Chondrocyte (in vitro differentiated cells): Measurements from ENCODE around the gene POMGNT2. TPM values are rescaled to one million over a fixed set of nuclear protein-coding genes. Genes with fewer than 3 reads are reported as not detected.

Experiments used
- DNase-seq: peaks from one replicate; pipeline ENCODE4 v3.0.0; 2021; ENCODE audit warnings: mixed read lengths, low spot score
- H3K27ac Mint-ChIP-seq: one replicate; pipeline ENCODE4 v1.8.0; 2021; ENCODE audit warnings: mild to moderate bottlenecking, moderate library complexity, mixed read lengths; ENCODE audit not compliant: unreplicated experiment
- H3K27me3 Mint-ChIP-seq: 2 replicates; pipeline ENCODE4 v1.8.0; 2021; ENCODE audit warnings: low read depth, mixed read lengths
- H3K36me3 Mint-ChIP-seq: 2 replicates; pipeline ENCODE4 v1.8.0; 2021; ENCODE audit warnings: low read depth, mixed read lengths
- H3K4me1 Mint-ChIP-seq: 2 replicates; pipeline ENCODE4 v1.8.0; 2021; ENCODE audit warnings: low read depth, mild to moderate bottlenecking, mixed read lengths
- H3K4me3 Mint-ChIP-seq: one replicate; pipeline ENCODE4 v1.8.0; 2021; ENCODE audit warnings: mild to moderate bottlenecking, moderate library complexity, mixed read lengths; ENCODE audit not compliant: unreplicated experiment
- H3K9me3 Mint-ChIP-seq: 2 replicates; pipeline ENCODE4 v1.8.0; 2021; ENCODE audit warnings: low read depth, mixed read lengths
- total RNA-seq: library from RNA; stranded (reverse); gene quantifications from 3 replicates; pipeline ENCODE4 v1.2.1, GENCODE V29; 2021
- TF ChIP-seq, protein P1 (sequence below): fragments of 200-600 bp; sonication (generic); IDR thresholded peaks from 2 replicates; pipeline ENCODE4 v1.5.0; 2021; ENCODE audit warnings: antibody characterized with exemption, mild to moderate bottlenecking, moderate library complexity

POMGNT2 gene
- total RNA-seq, 1 donor from 2014 or later, result 14.3 TPM

DNA sequence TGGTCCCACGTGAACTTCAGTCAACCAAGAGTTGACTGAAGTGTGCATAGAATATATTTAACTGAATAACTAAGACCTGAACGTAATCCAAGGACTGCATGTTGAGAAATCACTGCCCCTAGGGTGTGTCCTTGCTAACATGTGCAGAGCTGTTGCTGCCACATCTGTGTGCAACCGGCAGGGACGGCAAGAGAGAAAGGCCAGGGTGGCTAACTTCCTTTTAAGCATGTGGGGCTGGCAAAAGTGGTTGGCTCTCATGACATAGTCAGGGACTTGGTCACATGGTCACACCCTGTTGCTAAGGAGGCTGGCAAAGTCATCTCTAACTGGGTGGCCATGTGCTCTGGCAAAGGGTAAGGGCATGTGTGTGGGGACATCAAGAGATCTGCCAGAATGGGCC lies 74.4 kb downstream of the POMGNT2 start:
- TF ChIP-seq, protein P1, sequence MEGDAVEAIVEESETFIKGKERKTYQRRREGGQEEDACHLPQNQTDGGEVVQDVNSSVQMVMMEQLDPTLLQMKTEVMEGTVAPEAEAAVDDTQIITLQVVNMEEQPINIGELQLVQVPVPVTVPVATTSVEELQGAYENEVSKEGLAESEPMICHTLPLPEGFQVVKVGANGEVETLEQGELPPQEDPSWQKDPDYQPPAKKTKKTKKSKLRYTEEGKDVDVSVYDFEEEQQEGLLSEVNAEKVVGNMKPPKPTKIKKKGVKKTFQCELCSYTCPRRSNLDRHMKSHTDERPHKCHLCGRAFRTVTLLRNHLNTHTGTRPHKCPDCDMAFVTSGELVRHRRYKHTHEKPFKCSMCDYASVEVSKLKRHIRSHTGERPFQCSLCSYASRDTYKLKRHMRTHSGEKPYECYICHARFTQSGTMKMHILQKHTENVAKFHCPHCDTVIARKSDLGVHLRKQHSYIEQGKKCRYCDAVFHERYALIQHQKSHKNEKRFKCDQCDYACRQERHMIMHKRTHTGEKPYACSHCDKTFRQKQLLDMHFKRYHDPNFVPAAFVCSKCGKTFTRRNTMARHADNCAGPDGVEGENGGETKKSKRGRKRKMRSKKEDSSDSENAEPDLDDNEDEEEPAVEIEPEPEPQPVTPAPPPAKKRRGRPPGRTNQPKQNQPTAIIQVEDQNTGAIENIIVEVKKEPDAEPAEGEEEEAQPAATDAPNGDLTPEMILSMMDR, result no peak
- Mint-ChIP-seq H3K9me3 (no peaks in the 10 kb centered on the region), H3K4me1 (peaks cover 8% of the 10 kb centered on the region), H3K27ac (no peak overlapping the region), H3K4me3 (no peak overlapping the region), H3K27me3 (peaks cover 3% of the 10 kb centered on the region), H3K36me3 (no peaks in the 10 kb centered on the region)
- no peak for DNase-seq

DNA sequence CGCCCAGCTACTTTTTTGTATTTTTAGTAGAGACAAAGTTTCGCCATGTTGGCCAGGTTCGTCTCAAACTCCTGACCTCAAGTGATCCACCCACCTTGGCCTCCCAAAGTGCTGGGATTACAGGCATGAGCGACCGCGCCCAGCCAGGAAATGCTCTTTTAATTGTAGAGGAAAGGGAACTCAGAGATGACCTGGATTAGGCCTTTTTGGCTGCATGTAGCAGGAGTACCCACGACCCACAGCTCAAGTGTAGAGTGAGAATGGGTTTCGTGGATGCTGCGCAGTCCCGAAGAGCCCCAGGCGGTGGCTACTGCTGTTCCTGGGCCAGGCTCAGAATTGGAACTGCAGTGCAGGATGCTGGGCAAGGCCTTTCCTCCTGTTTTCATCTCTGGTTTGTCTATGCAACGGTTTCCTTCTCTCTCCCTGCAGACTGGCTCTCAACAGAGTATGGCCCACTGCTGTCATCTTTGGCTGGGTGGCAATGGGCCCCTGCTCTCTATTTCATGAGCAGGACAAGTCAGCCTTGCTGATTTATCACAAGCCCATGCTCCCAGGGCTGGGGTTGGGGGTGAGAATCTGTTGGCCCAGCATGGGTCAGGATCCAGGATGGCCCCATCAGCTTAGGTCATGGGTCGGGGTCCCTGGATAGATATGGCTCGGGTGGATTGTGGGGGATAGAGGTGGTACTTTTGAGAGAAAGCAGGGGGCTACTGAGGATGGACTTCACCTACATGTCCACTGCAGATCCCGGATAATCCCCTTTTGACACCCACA lies 75.5 kb downstream of the POMGNT2 start:
- no peaks in the 10 kb centered on the region for H3K36me3 Mint-ChIP-seq
- H3K4me1 Mint-ChIP-seq, result peaks cover 16% of the 10 kb centered on the region
- TF ChIP-seq, protein P1, result no peak
- H3K4me3 Mint-ChIP-seq, result no peak overlapping the region
- no peaks in the 10 kb centered on the region for H3K9me3 Mint-ChIP-seq
- H3K27ac Mint-ChIP-seq, result no peak overlapping the region
- DNase-seq, result no peak
- no peaks in the 10 kb centered on the region for H3K27me3 Mint-ChIP-seq

Other genes with a start within 250 kb of the POMGNT2 start
- gene CYP8B1, start 230.2 kb downstream of the POMGNT2 start, total RNA-seq, result not detected in 3 replicates
- not detected in 3 replicates for gene ZNF662, start 199.9 kb downstream of the POMGNT2 start, total RNA-seq
- 0.17 TPM in 1 of 3 replicates, not detected in the others for gene GASK1A, start 126.8 kb downstream of the POMGNT2 start, total RNA-seq
- gene SNRK, start 180.5 kb upstream of the POMGNT2 start, total RNA-seq, result 16.0 to 20.3 TPM (median 18.1 TPM) in 3 replicates